IMR-90 (cell line): Measurements from ENCODE around the gene SLC38A4. TPM values are rescaled to one million over a fixed set of nuclear protein-coding genes. Genes with fewer than 3 reads are reported as not detected.

ENCODE experiments used
- ATAC-seq: fragments of 200-7000 bp; cut with Tn5 transposase; 2 replicates; pipeline ENCODE4 v1.9.1; 2020; ENCODE audit warnings: low read depth, mild to moderate bottlenecking, moderate library complexity
- BruUV-seq: library from RNA; stranded (reverse); fragments of 400-500 nt; replicated peaks from 2 replicates; lab custom pipeline; 2021; lab: Mats Ljungman, UMichigan
- CTCF ChIA-PET: fragments of 300-600 bp; formaldehyde crosslinking; extraction: SDS; loops from one replicate; lab custom pipeline; 2021; ENCODE audit warnings: antibody characterized with exemption; lab: Yijun Ruan, JAX
- POLR2A ChIA-PET: fragments of 300-600 bp; sonication (Branson Sonifier 250); formaldehyde crosslinking; loops from one replicate; lab custom pipeline; 2022; ENCODE audit warnings: antibody characterized with exemption; ENCODE audit not compliant: unreplicated experiment; lab: Charles Lee
- DNase-seq: peaks from one replicate; pipeline ENCODE4 v3.0.0; 2013
- H2AFZ ChIP-seq: replicated peaks from 2 replicates; pipeline ENCODE3; 2013; ENCODE audit warnings: low read length, mild to moderate bottlenecking; ENCODE audit not compliant: poor library complexity
- H2AK5ac ChIP-seq: 2 replicates; pipeline ENCODE4 v1.6.1; 2013; ENCODE audit warnings: low read depth, low read length, inconsistent platforms
- H2AK9ac ChIP-seq: replicated peaks from 2 replicates; pipeline ENCODE3; 2013; ENCODE audit warnings: mild to moderate bottlenecking, low read depth, low read length, moderate library complexity; ENCODE audit not compliant: poor library complexity
- H2BK120ac ChIP-seq: 2 replicates; pipeline ENCODE4 v1.6.1; 2013; ENCODE audit warnings: low read depth, low read length, inconsistent platforms
- H2BK15ac ChIP-seq: 3 replicates; pipeline ENCODE4 v1.6.1; 2013; ENCODE audit warnings: low read depth, low read length, inconsistent platforms
- H2BK20ac ChIP-seq: 2 replicates; pipeline ENCODE4 v1.6.1; 2013; ENCODE audit warnings: low read depth, mild to moderate bottlenecking, inconsistent platforms, low read length, moderate library complexity
- H2BK5ac ChIP-seq: 2 replicates; pipeline ENCODE4 v1.6.1; 2013; ENCODE audit warnings: mild to moderate bottlenecking, low read depth, low read length, inconsistent platforms; ENCODE audit not compliant: poor library complexity, severe bottlenecking
- H3K14ac ChIP-seq: replicated peaks from 2 replicates; pipeline ENCODE4 v1.6.1; 2013; ENCODE audit warnings: low read depth, low read length, inconsistent platforms
- H3K18ac ChIP-seq: 2 replicates; pipeline ENCODE4 v1.6.1; 2013; ENCODE audit warnings: low read depth, low read length, control low read depth
- H3K23ac ChIP-seq: 2 replicates; pipeline ENCODE4 v1.6.1; 2013; ENCODE audit warnings: low read depth, low read length, inconsistent platforms
- H3K27ac ChIP-seq: 2 replicates; pipeline ENCODE4 v1.5.1; 2013; ENCODE audit warnings: mild to moderate bottlenecking, control low read depth, low read length; ENCODE audit not compliant: insufficient read depth
- H3K27me3 ChIP-seq: 2 replicates; pipeline ENCODE4 v1.6.1; 2013; ENCODE audit warnings: low read length; ENCODE audit not compliant: control insufficient read depth, insufficient read depth
- H3K36me3 ChIP-seq: 2 replicates; pipeline ENCODE4 v1.6.1; 2013; ENCODE audit warnings: low read length, mixed read lengths; ENCODE audit not compliant: control insufficient read depth, insufficient read depth
- H3K4ac ChIP-seq: 2 replicates; pipeline ENCODE4 v1.6.1; 2013; ENCODE audit warnings: low read depth, low read length, inconsistent platforms
- H3K4me1 ChIP-seq: 2 replicates; pipeline ENCODE4 v1.6.1; 2013; ENCODE audit warnings: low read length, mixed read lengths; ENCODE audit not compliant: control insufficient read depth, insufficient read depth
- H3K4me2 ChIP-seq: 2 replicates; pipeline ENCODE4 v1.6.1; 2013; ENCODE audit warnings: low read depth, mild to moderate bottlenecking, control low read depth, low read length, moderate library complexity
- H3K4me3 ChIP-seq: 2 replicates; pipeline ENCODE4 v1.5.1; 2013; ENCODE audit warnings: low read depth, mild to moderate bottlenecking, control low read depth, low read length, moderate library complexity; ENCODE audit not compliant: insufficient read depth
- H3K56ac ChIP-seq: 2 replicates; pipeline ENCODE4 v1.6.1; 2013; ENCODE audit warnings: low read length, inconsistent platforms; ENCODE audit not compliant: insufficient read depth; ENCODE audit errors: extremely low read depth
- H3K79me1 ChIP-seq, 2 experiments: 2 replicates each; pipeline ENCODE4 v1.6.1; 2013; ENCODE audit warnings: low read length in 2 of 2, inconsistent platforms in 1 of 2, low read depth in 1 of 2
- H3K9ac ChIP-seq: 2 replicates; pipeline ENCODE4 v1.6.1; 2013; ENCODE audit warnings: low read depth, low read length, control low read depth
- H3K9me1 ChIP-seq: 2 replicates; pipeline ENCODE4 v1.6.1; 2013; ENCODE audit warnings: low read length, inconsistent platforms; ENCODE audit not compliant: insufficient read depth
- H3K9me3 ChIP-seq: 2 replicates; pipeline ENCODE4 v1.6.1; 2013; ENCODE audit warnings: low read length; ENCODE audit not compliant: control insufficient read depth, insufficient read depth
- H4K20me1 ChIP-seq: 2 replicates; pipeline ENCODE4 v1.6.1; 2013; ENCODE audit warnings: low read length, inconsistent platforms; ENCODE audit not compliant: insufficient read depth
- H4K5ac ChIP-seq: 2 replicates; pipeline ENCODE4 v1.6.1; 2013; ENCODE audit warnings: mild to moderate bottlenecking, low read depth, low read length, control low read depth
- H4K8ac ChIP-seq, 2 experiments: 2 replicates each; pipeline ENCODE4 v1.6.1; 2013; ENCODE audit warnings: low read depth in 2 of 2, low read length in 2 of 2, control low read depth in 1 of 2, inconsistent platforms in 1 of 2
- H4K91ac ChIP-seq: 2 replicates; pipeline ENCODE4 v1.6.1; 2013; ENCODE audit warnings: low read depth, low read length, inconsistent platforms; ENCODE audit not compliant: insufficient read depth
- FOS ChIP-seq: fragments of 150-350 bp; IDR thresholded peaks from 2 replicates; pipeline ENCODE4 v1.6.1; 2016; ENCODE audit warnings: low read depth, low read length
- RCOR1 ChIP-seq: IDR thresholded peaks from 2 replicates; pipeline ENCODE4 v1.6.1; 2012; ENCODE audit warnings: mild to moderate bottlenecking, low read length, improper control_type of control experiment; ENCODE audit not compliant: insufficient replicate concordance
- WGBS, 2 experiments: methylation state at CpG; one replicate each; pipeline versions ENCODE4 v1.1.5 to v1.1.7; 2013; ENCODE audit warnings: missing lambda C conversion rate in 2 of 2; ENCODE audit not compliant: insufficient read length in 1 of 2; ENCODE audit errors: extremely low coverage in 2 of 2; 5-methylcytosine and 5-hydroxymethylcytosine counted together
- dilution Hi-C: fragments of 300-500 bp; cut with HindIII; formaldehyde crosslinking; loops from one replicate; pipeline ENCODE4 v1.14.3; 2018; ENCODE audit warnings: low sequenced_read_pairs; ENCODE audit not compliant: unreplicated experiment
- in situ Hi-C: fragments of 300-500 bp; cut with MboI; formaldehyde crosslinking; loops from 3 replicates; pipeline ENCODE4 v1.14.3; 2019; ENCODE audit warnings: low sequenced_read_pairs, inconsistent platforms, mixed read lengths
- intact Hi-C: fragments of 100-400 bp; cut with micrococcal nuclease; formaldehyde crosslinking; loops from 2 replicates; pipeline ENCODE4 v1.10.0; 2022
- polyA plus RNA-seq, 3 experiments: library from polyadenylated mRNA; depleted of rRNA; stranded (reverse); fragments of >200 nt; gene quantifications; 2 replicates each; pipeline ENCODE4 v1.2.3, GENCODE V29; 2012; ENCODE audit warnings: low replicate concordance in 1 of 3
- total RNA-seq: library from RNA; depleted of rRNA; stranded (reverse); fragments of >200 nt; gene quantifications from 2 replicates; pipeline ENCODE4 v1.2.3, GENCODE V29; 2012

Gene SLC38A4
- total and polyA plus RNA-seq, 2 of the 4 experiments (the other 2 are of a cell fraction): 2.3 to 2.7 TPM

DNA sequence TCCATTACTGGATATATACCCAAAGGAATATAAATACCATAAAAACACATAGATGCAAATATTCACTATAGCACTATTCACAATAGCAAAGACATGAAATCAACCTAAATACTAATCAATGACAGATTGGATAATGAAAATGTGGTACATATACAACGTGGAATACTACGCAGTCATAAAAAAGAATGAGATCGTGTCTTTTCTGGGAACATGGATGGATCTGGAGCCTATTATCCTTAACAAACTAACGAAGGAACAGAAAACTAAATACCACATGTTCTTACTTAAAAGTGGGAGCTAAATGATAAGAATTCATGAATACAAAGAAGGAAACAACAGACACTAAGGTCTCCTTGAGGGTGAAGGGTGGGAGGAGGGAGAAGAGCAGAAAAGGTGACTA is 76.5 kb downstream of the SLC38A4 start:
- no CpG with 5 or more reads among the region's 4 CpGs for WGBS, 2 experiments
- POLR2A ChIA-PET: no interaction called here
- Histone ChIP-seq H2BK20ac (no peak overlapping the region), H4K5ac (no peak overlapping the region), H3K4me1 (no peaks in the 10 kb centered on the region), H2AFZ (no peak overlapping the region), H3K9me3 (no peaks in the 10 kb centered on the region), H3K23ac (no peak overlapping the region), H4K8ac (no peak overlapping the region), H3K14ac (no peak overlapping the region), H3K56ac (no peak overlapping the region), H3K18ac (no peak overlapping the region), H2BK120ac (no peak overlapping the region), H2BK15ac (no peak overlapping the region), H2BK5ac (no peak overlapping the region), H2AK5ac (no peak overlapping the region), H4K91ac (no peak overlapping the region), H3K79me1 (no peaks in the 10 kb centered on the region), H3K4me3 (no peak overlapping the region), H3K27ac (no peak overlapping the region), H2AK9ac (no peak overlapping the region), H4K20me1 (no peaks in the 10 kb centered on the region), H3K9me1 (no peaks in the 10 kb centered on the region), H3K27me3 (no peaks in the 10 kb centered on the region), H3K4ac (no peak overlapping the region), H3K9ac (no peak overlapping the region), H3K36me3 (no peaks in the 10 kb centered on the region), H3K4me2 (no peak overlapping the region)
- intact Hi-C loops: no loop called here
- no peak for ATAC-seq
- DNase-seq: no peak
- no TSS peak for BruUV-seq
- CTCF ChIA-PET: no interaction called here
- TF ChIP-seq FOS (no peak), RCOR1 (no peak)
- dilution Hi-C loops: no loop called here
- in situ Hi-C loops: no loop called here
